NAMALWA (cell line): ENCODE measurements around the gene HFE.
"Not testable (repeated sequence)": the region's sequence is repeated elsewhere in the genome, so short reads cannot be mapped to it uniquely, and the experiment has no call there.

Experiments used
- DNase-seq: peaks from one replicate; pipeline ENCODE4 v3.0.0-alpha.2; 2015; ENCODE audit warnings: low spot score

HFE gene

GRCh38 chr6:26087284-26088115 is at the start of gene HFE:
TSS of gene HFE (plus strand) at chr6:26087429. CDS start at chr6:26087441, 12 bp downstream.
- no peak for DNase-seq

- no peak for DNase-seq
Observed at GRCh38 chr6:26041946-26042345, 45.3 kb upstream of the HFE start.

- peak; percentile 93 for DNase-seq
Observed at GRCh38 chr6:26043384-26044139, 43.7 kb upstream of the HFE start.

DNA sequence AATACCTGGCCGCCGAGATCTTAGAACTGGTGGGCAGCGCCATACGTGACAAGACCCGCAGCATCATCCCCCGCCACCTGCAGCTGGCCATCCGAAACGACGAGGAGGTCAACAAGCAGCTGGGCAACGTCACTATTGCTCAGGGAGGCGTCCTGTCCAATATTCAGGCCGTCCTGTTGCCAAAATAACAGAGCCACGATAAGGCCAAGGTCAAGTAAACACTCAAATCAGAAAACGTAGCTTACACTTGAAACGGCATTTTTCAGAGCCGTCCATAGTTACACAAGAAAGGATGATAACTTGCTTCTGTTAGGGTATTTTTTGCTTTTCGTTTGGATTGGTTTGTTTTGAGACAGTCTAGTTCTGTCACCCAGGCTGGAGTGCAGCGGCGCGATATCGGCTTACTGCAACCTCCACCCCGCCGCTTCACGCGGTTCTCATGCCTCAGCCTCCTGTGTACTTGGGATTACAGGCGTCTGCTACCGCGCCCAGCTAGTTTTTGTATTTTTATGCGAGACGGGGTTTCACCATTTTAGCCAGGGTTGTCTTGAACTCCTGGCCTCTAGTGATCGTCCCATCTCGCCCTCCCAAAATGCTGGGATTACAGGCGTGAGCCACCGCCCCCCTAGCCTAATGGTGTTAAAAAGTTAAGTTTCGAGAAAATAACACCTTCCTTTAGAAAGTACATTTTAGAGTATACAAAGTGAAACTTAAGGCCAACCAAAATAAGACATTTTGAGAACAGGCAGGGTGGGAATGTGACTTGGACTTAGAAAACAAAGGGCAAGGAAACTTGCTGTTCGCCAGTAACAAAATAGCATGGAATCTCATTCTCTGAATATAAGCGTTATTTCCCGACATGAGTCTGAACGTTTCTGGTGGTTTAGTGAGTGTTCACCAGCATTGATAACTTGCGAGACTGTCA is 42.8 kb upstream of the HFE start:
- DNase-seq = no peak

DNA sequence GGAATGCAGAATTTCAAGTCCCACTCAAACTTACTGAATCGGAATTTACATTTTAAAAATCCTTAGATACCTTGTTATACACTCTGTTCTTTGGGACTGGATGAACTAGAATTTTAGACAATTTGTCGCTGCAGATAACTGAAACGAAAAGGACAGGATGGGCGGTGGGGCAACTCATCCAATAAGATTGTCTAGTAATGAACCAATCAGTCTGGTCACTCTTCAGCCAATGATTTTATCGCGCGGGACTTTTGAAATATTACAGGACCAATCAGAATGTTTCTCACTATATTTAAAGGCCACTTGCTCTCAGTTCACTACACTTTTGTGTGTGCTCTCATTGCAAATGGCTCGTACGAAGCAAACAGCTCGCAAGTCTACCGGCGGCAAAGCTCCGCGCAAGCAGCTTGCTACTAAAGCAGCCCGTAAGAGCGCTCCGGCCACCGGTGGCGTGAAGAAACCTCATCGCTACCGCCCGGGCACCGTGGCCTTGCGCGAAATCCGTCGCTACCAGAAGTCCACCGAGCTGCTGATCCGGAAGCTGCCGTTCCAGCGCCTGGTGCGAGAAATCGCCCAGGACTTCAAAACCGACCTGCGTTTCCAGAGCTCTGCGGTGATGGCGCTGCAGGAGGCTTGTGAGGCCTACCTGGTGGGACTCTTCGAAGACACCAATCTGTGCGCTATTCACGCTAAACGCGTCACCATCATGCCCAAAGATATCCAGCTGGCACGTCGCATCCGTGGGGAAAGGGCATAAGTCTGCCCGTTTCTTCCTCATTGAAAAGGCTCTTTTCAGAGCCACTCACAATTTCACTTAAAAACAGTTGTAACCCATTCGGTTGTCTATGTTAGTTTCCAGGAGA is 41.9 kb upstream of the HFE start:
- peak; percentile 92 for DNase-seq

DNA sequence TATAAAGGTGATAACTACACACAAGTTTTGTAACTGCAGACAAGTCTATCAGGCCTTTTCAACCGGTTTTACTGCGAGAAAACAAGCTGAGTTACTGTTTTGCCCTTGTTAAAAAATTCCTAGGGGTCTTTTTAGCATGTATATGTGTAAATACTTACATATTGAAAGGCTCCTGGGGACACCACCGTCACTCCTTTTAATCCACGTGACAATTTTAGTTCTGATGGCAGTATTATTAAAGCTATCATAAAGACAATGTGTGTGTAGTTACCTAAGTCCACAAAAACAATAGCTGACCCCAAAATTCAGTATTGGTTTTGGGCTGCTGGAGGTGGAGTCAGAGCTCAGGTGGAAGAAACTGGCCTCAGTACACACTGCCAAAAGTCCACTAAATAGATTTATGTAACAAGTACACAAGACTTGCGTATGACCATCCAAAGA is 41.3 kb upstream of the HFE start:
- peak; percentile 69 for DNase-seq

- not testable (repeated sequence) for DNase-seq
Observed at GRCh38 chr6:26047329-26047728, 39.9 kb upstream of the HFE start.

GRCh38 chr6:26048590-26048989 is 38.6 kb upstream of the HFE start:
- no peak for DNase-seq

GRCh38 chr6:26051665-26052310 is 35.4 kb upstream of the HFE start:
- DNase-seq = no peak

- not testable (repeated sequence) for DNase-seq
Observed at GRCh38 chr6:26052762-26053250, 34.4 kb upstream of the HFE start.

- peak; percentile 52 for DNase-seq
Observed at GRCh38 chr6:26053992-26054780, 33.0 kb upstream of the HFE start.

GRCh38 chr6:26054781-26055718 is 32.2 kb upstream of the HFE start:
- peak; percentile 96 for DNase-seq

DNA sequence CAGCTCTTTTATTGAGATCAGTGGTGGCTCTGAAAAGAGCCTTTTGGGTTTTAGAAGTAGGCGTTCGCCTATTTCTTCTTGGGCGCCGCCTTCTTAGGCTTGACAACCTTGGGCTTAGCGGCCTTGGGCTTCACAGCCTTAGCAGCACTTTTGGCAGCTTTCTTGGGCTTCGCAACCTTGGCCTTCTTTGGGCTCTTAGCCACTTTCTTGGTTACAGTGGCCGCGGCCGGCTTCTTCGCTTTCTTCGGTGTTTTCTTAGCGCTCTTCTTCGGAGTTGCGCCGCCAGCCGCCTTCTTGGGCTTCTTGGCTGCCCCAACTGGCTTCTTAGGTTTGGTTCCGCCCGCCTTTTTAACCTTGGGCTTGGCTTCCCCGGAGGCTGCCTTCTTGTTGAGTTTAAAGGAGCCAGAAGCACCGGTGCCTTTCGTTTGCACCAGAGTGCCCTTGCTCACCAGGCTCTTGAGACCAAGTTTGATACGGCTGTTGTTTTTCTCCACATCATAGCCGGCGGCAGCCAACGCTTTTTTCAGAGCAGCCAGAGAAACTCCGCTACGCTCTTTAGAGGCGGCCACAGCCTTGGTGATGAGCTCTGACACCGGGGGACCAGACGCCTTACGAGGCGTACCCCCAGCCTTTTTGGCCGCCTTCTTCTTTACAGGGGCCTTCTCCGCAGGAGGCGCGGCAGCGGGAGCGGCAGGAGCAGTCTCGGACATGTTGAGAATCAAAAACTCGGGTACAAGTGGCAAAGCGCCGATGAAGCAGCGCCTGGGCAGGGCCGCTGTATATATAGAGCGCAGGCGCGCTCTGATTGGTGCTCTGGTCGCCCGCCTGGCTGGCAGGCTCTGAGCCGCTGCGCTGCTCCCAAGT is 31.3 kb upstream of the HFE start:
- DNase-seq = peak; percentile 92

GRCh38 chr6:26056583-26057350 is 30.5 kb upstream of the HFE start:
- peak; percentile 59 for DNase-seq

- no peak for DNase-seq
Observed at GRCh38 chr6:26057899-26058298, 29.3 kb upstream of the HFE start.

DNA sequence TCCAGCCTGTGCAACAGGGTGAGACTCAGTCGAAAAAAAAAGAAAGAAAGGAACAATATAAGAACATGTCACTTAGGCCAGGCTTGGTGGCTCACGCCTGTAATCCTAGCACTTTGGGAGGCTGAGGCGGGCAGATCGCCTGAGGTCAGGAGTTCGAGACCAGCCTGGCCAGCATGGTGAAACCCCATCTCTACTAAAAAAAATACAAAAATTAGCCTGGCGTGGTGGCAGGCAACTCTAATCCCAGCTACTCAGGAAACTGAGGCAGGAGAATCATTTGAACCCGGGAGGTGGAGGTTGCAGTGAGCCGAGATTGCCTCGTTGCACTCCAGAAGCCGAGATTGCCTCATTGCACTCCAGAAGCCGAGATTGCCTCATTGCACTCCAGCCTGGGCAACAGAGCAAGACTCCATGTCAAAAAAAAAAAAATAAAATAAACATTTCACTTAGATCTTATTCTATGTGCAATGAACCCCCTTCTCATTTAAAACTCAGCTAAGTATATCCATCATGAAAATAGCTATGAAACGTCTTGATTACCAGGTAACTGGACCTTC is 28.7 kb upstream of the HFE start:
- not testable (repeated sequence) for DNase-seq
